Stimulated activated CD4-positive, alpha-beta T cell treated with anti-CD3 and anti-CD28 coated beads, Interleukin-12 subunit alpha, Interleukin-12 subunit beta, amount 100 ng/mL, for 24 hours (primary cell): ENCODE data around the gene ELF4.

ENCODE experiments used
- DNase-seq, 2 experiments: peaks; one replicate each; pipeline ENCODE4 v3.0.0-alpha.2; 2020; ENCODE audit warnings: low read depth in 2 of 2

The ELF4 gene

DNA sequence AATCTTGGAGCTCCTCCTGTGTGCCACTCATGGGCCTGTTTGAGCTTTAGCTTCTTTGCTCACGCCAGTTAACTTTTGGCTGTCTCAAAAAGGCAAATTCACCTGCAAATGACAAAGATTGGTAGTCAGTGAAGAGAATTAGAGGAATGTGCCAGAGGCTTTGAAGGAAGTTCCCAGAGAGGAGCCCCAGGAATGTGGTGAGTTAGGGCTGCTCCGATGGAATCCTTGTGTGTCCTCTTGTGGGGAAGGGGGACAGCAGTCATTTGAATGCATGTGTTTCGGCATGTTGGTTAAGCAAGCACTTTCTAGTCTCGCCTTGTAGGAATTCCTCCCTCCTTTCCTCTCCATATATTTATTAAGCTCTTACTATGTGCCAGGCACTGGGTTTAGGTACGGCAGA is 62.9 kb downstream of the ELF4 start:
- no peak for DNase-seq

- no peak for DNase-seq
These were observed 70.5 kb downstream of the ELF4 start for GRCh38 chrX:130039847-130040246.

DNA sequence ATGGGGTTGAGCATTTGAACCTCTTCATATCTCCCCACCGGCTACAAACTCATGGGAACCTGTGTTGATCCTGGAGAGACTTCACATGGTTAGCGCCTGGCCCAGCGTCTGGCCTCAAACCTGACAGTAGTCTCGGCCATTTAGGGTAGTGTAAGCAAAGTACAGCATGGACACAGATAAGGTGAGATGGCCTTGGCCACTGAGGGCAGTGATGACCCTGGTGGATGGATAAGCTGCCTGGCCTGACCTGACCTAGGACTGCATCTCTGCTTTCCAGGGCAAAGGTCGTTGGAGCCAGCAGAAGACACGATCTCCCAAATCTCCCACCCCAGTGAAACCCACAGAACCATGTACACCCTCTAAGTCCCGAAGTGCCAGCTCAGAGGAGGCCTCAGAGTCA is 76.1 kb downstream of the ELF4 start:
- DNase-seq, result no peak

DNA sequence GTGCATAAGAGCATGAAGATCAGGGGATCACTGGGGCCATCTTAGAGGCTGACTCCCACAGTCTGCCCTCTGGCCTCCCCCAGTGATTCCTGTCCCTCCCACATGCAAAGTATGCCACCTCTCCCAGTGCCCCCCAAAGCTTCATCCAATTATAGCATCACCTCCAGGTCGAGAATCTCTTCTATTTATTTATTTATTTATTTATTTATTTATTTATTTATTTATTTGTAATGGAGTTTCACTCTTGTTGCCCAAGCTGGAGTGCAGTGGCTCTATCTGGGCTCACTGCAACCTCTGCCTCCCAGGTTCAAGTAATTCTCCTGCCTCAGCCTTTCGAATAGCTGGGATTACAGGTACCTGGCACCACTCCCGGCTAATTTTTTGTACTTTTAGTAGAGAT is 77.7 kb downstream of the ELF4 start:
- DNase-seq, result no peak

DNA sequence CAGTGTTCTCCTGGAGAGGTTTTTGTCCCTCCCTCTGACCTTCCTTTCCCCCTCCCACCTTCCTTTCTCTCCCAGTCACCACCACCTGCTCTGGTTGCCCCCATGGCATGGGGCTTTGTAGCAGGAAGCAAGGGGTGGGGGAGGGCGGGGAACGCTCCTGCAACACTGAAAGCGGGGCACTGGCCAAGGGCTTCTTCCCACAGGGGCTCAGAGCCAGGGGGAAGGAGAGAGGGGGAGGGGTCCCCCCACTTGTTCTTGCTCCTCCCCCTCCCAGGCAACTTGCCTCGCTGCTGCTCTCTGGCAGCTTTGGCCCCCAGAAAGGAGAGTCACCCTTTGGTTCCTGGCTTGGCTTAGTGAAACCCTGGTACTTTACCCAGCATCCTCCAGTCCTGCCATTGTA is 79.5 kb downstream of the ELF4 start:
- no peak for DNase-seq

- DNase-seq, result peak in 1 of 2 experiments; percentile 26
These were observed 82.1 kb downstream of the ELF4 start for GRCh38 chrX:130028196-130028595.

GRCh38 chrX:130027569-130027968 is 82.7 kb downstream of the ELF4 start:
- no peak for DNase-seq

- no peak for DNase-seq
These were observed 85.0 kb downstream of the ELF4 start for GRCh38 chrX:130025256-130025655.

DNA sequence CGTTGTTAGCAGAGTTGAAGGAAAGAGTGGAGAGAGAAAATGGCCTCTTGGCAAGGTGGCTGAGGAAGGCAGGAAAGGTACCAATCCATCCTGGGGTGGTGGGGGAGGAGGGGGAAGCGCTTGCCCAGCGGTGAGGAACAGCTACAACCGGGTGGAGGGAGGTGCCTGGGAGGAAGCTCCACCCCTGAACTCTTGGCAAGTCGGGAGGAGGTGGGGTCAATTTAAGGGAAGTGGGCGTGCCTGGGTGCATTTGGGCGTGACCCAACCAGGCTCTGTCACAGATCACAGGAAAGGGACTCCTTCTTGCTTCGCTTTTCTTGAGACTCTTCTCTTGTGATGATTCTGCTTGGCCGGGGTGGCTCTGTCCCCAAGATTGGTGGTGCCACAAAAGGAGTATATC is 86.2 kb downstream of the ELF4 start:
- DNase-seq, result peak; percentile 43 to 57

- DNase-seq, result no peak
These were observed 89.5 kb downstream of the ELF4 start for GRCh38 chrX:130020661-130021324.

DNA sequence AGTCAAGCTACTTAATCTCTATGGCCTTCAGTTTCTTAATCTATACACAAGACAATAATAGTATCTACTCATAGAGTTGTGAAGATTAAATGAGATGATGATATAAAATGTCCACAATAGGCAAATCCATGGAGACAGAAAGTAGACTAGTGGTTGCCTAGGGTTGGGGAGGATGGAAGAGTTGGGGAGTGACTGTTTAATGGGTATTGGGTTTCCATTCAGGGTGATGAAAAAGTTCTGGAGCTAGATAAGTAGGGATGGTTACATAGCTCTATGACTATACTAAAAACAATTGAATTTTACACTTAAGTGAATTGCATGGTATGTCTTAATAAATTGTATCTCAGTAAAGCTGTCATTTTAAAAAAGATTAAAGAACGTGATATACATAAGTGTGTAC is 92.2 kb downstream of the ELF4 start:
- no peak for DNase-seq

GRCh38 chrX:130015181-130015580 is 95.1 kb downstream of the ELF4 start:
- DNase-seq, result no peak
